Heart right ventricle (tissue), 16 donors: ENCODE data around the gene TCF3. TPM values are rescaled to one million over a fixed set of nuclear protein-coding genes. Genes with fewer than 3 reads are reported as not detected.

Experiments
- ATAC-seq, 8 donors: fragments of 200-7000 bp; cut with Tn5 transposase; one replicate each; pipeline ENCODE4 v1.9.1; 2020; ENCODE audit warnings: mild to moderate bottlenecking in 8 of 8, moderate library complexity in 8 of 8, moderate number of reproducible peaks in 1 of 8
- DNase-seq, 2 donors: peaks; one replicate each; pipeline ENCODE4 v3.0.0-alpha.2; 2020
- H3K27ac ChIP-seq, 10 donors: fragments of 200-600 bp; sonication (generic) in 2 of 10; one replicate each; pipeline versions ENCODE4 v1.5.0 to v1.8.0; 2020 to 2022; ENCODE audit warnings: mild to moderate bottlenecking in 3 of 10
- H3K27me3 ChIP-seq, 7 donors: fragments of 200-600 bp; one replicate each; pipeline ENCODE4 v1.8.0; 2021 to 2022; ENCODE audit warnings: mild to moderate bottlenecking in 2 of 7
- H3K36me3 ChIP-seq, 9 donors: fragments of 200-600 bp; sonication (generic) in 1 of 9; one replicate each; pipeline versions ENCODE4 v1.5.0 to v1.8.0; 2020 to 2022; ENCODE audit warnings: mild to moderate bottlenecking in 2 of 9
- H3K4me1 ChIP-seq, 9 donors: fragments of 200-600 bp; sonication (generic) in 1 of 9; one replicate each; pipeline versions ENCODE4 v1.5.0 to v1.8.0; 2020 to 2022; ENCODE audit warnings: mild to moderate bottlenecking in 4 of 9
- H3K4me3 ChIP-seq, 10 donors: fragments of 200-600 bp; sonication (generic) in 2 of 10; one replicate each; pipeline versions ENCODE4 v1.5.0 to v1.8.0; 2020 to 2022; ENCODE audit warnings: mild to moderate bottlenecking in 7 of 10, moderate library complexity in 2 of 10
- H3K9me3 ChIP-seq, 11 donors: fragments of 200-600 bp in 10 of 11; sonication (generic) in 2 of 11; one replicate each; pipeline versions ENCODE4 v1.5.0 to v1.8.0; 2013 to 2022; ENCODE audit warnings: mild to moderate bottlenecking in 2 of 11, control low read depth in 1 of 11, moderate library complexity in 1 of 11
- WGBS, 2 donors: extraction: QIAGEN DNeasy Blood & Tissue Kit; methylation state at CpG; one replicate each; pipeline ENCODE4 v1.1.7; 2013; ENCODE audit warnings: inconsistent platforms in 1 of 2; 5-methylcytosine and 5-hydroxymethylcytosine counted together
- intact Hi-C, 10 donors: fragments of 100-400 bp; cut with DNase I; formaldehyde crosslinking; loops; one replicate each; pipeline versions ENCODE4 v1.11.1 to v1.14.2; 2022
- polyA plus RNA-seq, 2 donors: library from polyadenylated mRNA; stranded (reverse); fragments of 200-250 nt; gene quantifications; one replicate each; pipeline ENCODE4 v1.2.3, GENCODE V29; 2013
- total RNA-seq, 10 donors: library from RNA; stranded (reverse); fragmentation: NEBNext Ultra II Directional in 3 of 10; extraction: Animal tissue kit (Norgen Biotek cat#: 25700) in 3 of 10; gene quantifications; one replicate each; pipeline versions ENCODE4 v1.2.1 to v1.2.4, GENCODE V29; 2021 to 2023
- TF ChIP-seq, protein P1 (sequence below), 9 donors: fragments of 200-600 bp; sonication (generic) in 2 of 9; IDR thresholded peaks; one replicate each; pipeline versions ENCODE4 v1.5.0 to v1.8.0; 2021 to 2022; ENCODE audit warnings: antibody characterized with exemption in 9 of 9, mild to moderate bottlenecking in 5 of 9, moderate library complexity in 1 of 9
- donor health status: Arrhythmogenic right ventricular cardiomyopathy.
- donor health status: ischemic (EF 13 %, LVEDD 7.1; RV severe dilation, severe dysfunction).
- donor health status: healthy with polysubstance abuse.
- donor health status: DM: no; HTN: yes; CAD: no.
- donor health status: DM: no; HTN: no; CAD: no.
- donor health status: ischemic (EF 25% LVEDD 6.9; RV normal size, moderate dysfunction).
- donor health status: ischemic (EF 25% LVEDD 5.7; RV mildly dilated, moderate dysfunction).
- donor health status: healthy.
- donor health status: DM: yes; HTN: yes; CAD: no.
- donor health status: Ischemic cardiomyopathy.
- donor health status: ischemic (EF 35%, LVEDD 5.7; RV mildly dilated, moderate dysfunction).
- donor health status: nonischemic (EF 11% LVEDD 7.7; RV severe dilation, severe dysfunction).
- donor health status: DM: yes; HTN: yes; CAD: no.
- donor health status: PGD.
- donor health status: ischemic (EF 29% LVEDD 5.4; RV normal size, mild dysfunction).
- donor health status: nonischemic (EF 23%, LVEDD 6.1; RV moderate dilation, normal function).

TCF3 gene
- total and polyA plus RNA-seq, 12 donors = 12.4 to 38.1 (median 19.5) TPM

DNA sequence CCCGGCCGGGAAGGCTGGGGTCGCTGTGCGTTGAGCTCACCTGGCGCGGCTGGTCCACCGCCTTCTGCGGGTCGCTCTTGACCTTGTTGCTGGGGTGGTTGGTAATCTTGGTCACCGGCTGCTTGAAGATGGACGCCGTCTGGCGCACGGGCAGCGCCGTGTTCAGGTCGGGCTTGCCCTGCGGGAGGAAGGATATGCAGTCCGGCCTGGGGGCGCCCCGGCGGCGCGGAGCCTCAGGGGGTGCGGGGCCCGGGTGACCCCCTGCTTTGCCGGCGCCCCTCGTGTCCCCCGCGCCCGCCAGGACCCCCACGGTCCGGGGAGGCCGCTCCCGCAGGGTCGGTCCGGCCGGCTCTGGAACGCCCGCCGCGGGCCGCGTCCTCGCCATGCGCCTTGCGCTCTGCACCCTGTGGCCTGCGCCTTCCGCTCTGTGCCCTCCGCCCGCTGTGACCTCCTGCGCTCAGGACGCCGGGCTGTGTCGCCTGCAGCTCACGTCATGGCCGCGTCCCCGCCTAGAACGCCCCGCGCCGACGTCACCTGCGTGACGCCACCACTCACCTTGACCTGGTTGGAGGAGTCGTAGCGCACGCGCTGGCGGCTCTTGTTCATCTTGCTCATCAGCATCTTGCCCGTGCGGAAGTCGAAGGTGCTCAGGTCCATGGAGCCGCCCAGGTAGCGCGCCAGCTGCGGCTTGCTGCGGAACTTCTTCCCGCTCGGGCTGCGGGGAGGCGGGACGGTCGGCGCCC lies 67.7 kb downstream of the TCF3 start:
- H3K36me3 ChIP-seq = peaks cover 0 to 62% (median 42%) of the 10 kb centered on the region in 9 donors
- H3K4me1 ChIP-seq = peaks cover 0 to under 1% (median 0%) of the 10 kb centered on the region in 9 donors
- H3K27me3 ChIP-seq = no peaks in the 10 kb centered on the region
- DNase-seq = no peak
- intact Hi-C loops = no loop called here
- no peaks in the 10 kb centered on the region for H3K9me3 ChIP-seq
- 76 to 87% methylated on average over 75 to 87 of the region's 87 CpGs for WGBS, 2 donors
- peak overlapping the region in 3 of 10 donors; percentile 6 to 22 (median 11) for H3K4me3 ChIP-seq
- H3K27ac ChIP-seq = peak overlapping the region in 1 of 10 donors; percentile 33
- TF ChIP-seq, protein P1, sequence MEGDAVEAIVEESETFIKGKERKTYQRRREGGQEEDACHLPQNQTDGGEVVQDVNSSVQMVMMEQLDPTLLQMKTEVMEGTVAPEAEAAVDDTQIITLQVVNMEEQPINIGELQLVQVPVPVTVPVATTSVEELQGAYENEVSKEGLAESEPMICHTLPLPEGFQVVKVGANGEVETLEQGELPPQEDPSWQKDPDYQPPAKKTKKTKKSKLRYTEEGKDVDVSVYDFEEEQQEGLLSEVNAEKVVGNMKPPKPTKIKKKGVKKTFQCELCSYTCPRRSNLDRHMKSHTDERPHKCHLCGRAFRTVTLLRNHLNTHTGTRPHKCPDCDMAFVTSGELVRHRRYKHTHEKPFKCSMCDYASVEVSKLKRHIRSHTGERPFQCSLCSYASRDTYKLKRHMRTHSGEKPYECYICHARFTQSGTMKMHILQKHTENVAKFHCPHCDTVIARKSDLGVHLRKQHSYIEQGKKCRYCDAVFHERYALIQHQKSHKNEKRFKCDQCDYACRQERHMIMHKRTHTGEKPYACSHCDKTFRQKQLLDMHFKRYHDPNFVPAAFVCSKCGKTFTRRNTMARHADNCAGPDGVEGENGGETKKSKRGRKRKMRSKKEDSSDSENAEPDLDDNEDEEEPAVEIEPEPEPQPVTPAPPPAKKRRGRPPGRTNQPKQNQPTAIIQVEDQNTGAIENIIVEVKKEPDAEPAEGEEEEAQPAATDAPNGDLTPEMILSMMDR (IDR thresholded peaks at IDR 0.05) = no peak
- peak in 2 of 8 donors; percentile 4 to 18 for ATAC-seq

- Histone ChIP-seq H3K4me1 (peaks cover 0 to 8% (median 0%) of the 10 kb centered on the region in 9 donors), H3K27me3 (no peaks in the 10 kb centered on the region), H3K9me3 (no peaks in the 10 kb centered on the region), H3K4me3 (no peak overlapping the region), H3K27ac (no peak overlapping the region), H3K36me3 (peaks cover 0 to 84% (median 45%) of the 10 kb centered on the region in 9 donors)
- no peak for DNase-seq
- TF ChIP-seq, protein P1 (IDR thresholded peaks at IDR 0.05) = no peak
- 91 to 92% methylated on average over 9 of the region's 9 CpGs for WGBS, 2 donors
- no peak for ATAC-seq
- intact Hi-C loops = no loop called here
Observed at GRCh38 chr19:1582201-1582600, 70.2 kb downstream of the TCF3 start.

GRCh38 chr19:1580957-1581356 lies 71.5 kb downstream of the TCF3 start:
- WGBS, 2 donors = 93 to 96% methylated on average over 22 of the region's 22 CpGs
- Histone ChIP-seq H3K36me3 (peaks cover 0 to 95% (median 45%) of the 10 kb centered on the region in 9 donors), H3K9me3 (no peaks in the 10 kb centered on the region), H3K4me1 (peaks cover 0 to 13% (median 0%) of the 10 kb centered on the region in 9 donors), H3K27ac (no peak overlapping the region), H3K27me3 (no peaks in the 10 kb centered on the region), H3K4me3 (no peak overlapping the region)
- intact Hi-C loops = no loop called here
- ATAC-seq = no peak
- no peak for DNase-seq
- TF ChIP-seq, protein P1 (IDR thresholded peaks at IDR 0.05) = no peak

GRCh38 chr19:1580382-1580781 lies 72.0 kb downstream of the TCF3 start:
- TF ChIP-seq, protein P1 (IDR thresholded peaks at IDR 0.05) = no peak
- Histone ChIP-seq H3K27ac (no peak overlapping the region), H3K9me3 (no peaks in the 10 kb centered on the region), H3K4me3 (no peak overlapping the region), H3K4me1 (peaks cover 0 to 13% (median 0%) of the 10 kb centered on the region in 9 donors), H3K36me3 (peaks cover 0 to 94% (median 45%) of the 10 kb centered on the region in 9 donors), H3K27me3 (no peaks in the 10 kb centered on the region)
- DNase-seq = no peak
- no peak for ATAC-seq
- intact Hi-C loops = no loop called here
- WGBS, 2 donors = 89% methylated on average over 20 of the region's 20 CpGs
